ENCODE results near the gene OR2K2.
A peak's percentile ranks its signal among the peaks of the same experiment; 100 is the strongest.
"Not testable (repeated sequence)": the region's sequence is repeated elsewhere in the genome, so short reads cannot be mapped to it uniquely, and the experiment has no call there.

OR2K2 gene

GRCh38 chr9:111316796-111317195 is 13.2 kb downstream of the OR2K2 start:
- TF ChIP-seq CTCF (conservative IDR thresholded peaks at IDR 0.05) (no peak), ZFX (IDR thresholded peaks at IDR 0.05) (no peak)
- no peak overlapping the region for H3K27ac ChIP-seq

- no peak overlapping the region for H3K27ac ChIP-seq
- TF ChIP-seq CTCF (conservative IDR thresholded peaks at IDR 0.05): no peak
- TF ChIP-seq ZFX (IDR thresholded peaks at IDR 0.05): no peak
Measured at GRCh38 chr9:111305914-111306313, 24.1 kb downstream of the OR2K2 start.

- H3K27ac ChIP-seq: not testable (repeated sequence)
Measured at GRCh38 chr9:111304000-111304399, 26.0 kb downstream of the OR2K2 start.

GRCh38 chr9:111301195-111301594 is 28.8 kb downstream of the OR2K2 start:
- TF ChIP-seq CTCF (conservative IDR thresholded peaks at IDR 0.05) (no peak), ZFX (IDR thresholded peaks at IDR 0.05) (no peak)
- no peak overlapping the region for H3K27ac ChIP-seq

- TF ChIP-seq ZFX (IDR thresholded peaks at IDR 0.05) (no peak), CTCF (conservative IDR thresholded peaks at IDR 0.05) (no peak)
- H3K27ac ChIP-seq: no peak overlapping the region
Measured at GRCh38 chr9:111300140-111300735, 29.8 kb downstream of the OR2K2 start.

GRCh38 chr9:111299599-111299966 is 30.4 kb downstream of the OR2K2 start:
- peak; percentile 45 for TF ChIP-seq CTCF (conservative IDR thresholded peaks at IDR 0.05)
- not testable (repeated sequence) for H3K27ac ChIP-seq

- TF ChIP-seq ZFX (IDR thresholded peaks at IDR 0.05) (no peak), CTCF (conservative IDR thresholded peaks at IDR 0.05) (peak; percentile 86)
Measured at GRCh38 chr9:111298731-111299598, 31.1 kb downstream of the OR2K2 start.

More at GRCh38 chr9:111298731-111299598, 31.1 kb downstream of the OR2K2 start:
- H3K27ac ChIP-seq: no peak overlapping the region
